ENCODE measurements around the gene FAM72C.
"Not testable (repeated sequence)": the region's sequence is repeated elsewhere in the genome, so short reads cannot be mapped to it uniquely, and the experiment has no call there.

GRCh38 chr1:144015180-144015966, 43.6 kb upstream of the FAM72C start:
- TF ChIP-seq, protein P1, sequence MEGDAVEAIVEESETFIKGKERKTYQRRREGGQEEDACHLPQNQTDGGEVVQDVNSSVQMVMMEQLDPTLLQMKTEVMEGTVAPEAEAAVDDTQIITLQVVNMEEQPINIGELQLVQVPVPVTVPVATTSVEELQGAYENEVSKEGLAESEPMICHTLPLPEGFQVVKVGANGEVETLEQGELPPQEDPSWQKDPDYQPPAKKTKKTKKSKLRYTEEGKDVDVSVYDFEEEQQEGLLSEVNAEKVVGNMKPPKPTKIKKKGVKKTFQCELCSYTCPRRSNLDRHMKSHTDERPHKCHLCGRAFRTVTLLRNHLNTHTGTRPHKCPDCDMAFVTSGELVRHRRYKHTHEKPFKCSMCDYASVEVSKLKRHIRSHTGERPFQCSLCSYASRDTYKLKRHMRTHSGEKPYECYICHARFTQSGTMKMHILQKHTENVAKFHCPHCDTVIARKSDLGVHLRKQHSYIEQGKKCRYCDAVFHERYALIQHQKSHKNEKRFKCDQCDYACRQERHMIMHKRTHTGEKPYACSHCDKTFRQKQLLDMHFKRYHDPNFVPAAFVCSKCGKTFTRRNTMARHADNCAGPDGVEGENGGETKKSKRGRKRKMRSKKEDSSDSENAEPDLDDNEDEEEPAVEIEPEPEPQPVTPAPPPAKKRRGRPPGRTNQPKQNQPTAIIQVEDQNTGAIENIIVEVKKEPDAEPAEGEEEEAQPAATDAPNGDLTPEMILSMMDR (conservative IDR thresholded peaks at IDR 0.05; ENCODE audit: low read length): not testable (repeated sequence)
- TF ChIP-seq EZH2phosphoT487 (IDR thresholded peaks at IDR 0.05; ENCODE audit: borderline replicate concordance): not testable (repeated sequence)

All from Loucy (cell line).